HG03103 (cell line): Measurements from ENCODE around the gene PARVG.
"Not testable (repeated sequence)": the region's sequence is repeated elsewhere in the genome, so short reads cannot be mapped to it uniquely, and the experiment has no call there.

Experiments used
- ATAC-seq: cut with Tn5 transposase; IDR thresholded peaks from one replicate; pipeline ENCODE4 v1.9.1; 2021; ENCODE audit warnings: low read depth; ENCODE audit not compliant: unreplicated experiment

The PARVG gene

GRCh38 chr22:44231233-44231632 lies 50.5 kb downstream of the PARVG start:
- ATAC-seq: no peak

- not testable (repeated sequence) for ATAC-seq
These were observed 53.6 kb downstream of the PARVG start for GRCh38 chr22:44234372-44234771.

GRCh38 chr22:44237290-44237689 lies 56.6 kb downstream of the PARVG start:
- no peak for ATAC-seq

GRCh38 chr22:44241121-44241520 lies 60.4 kb downstream of the PARVG start:
- not testable (repeated sequence) for ATAC-seq

- no peak for ATAC-seq
These were observed 62.4 kb downstream of the PARVG start for GRCh38 chr22:44242946-44243724.

GRCh38 chr22:44243761-44244160 lies 63.0 kb downstream of the PARVG start:
- no peak for ATAC-seq

GRCh38 chr22:44244265-44244822 lies 63.6 kb downstream of the PARVG start:
- ATAC-seq: no peak

- no peak for ATAC-seq
These were observed 64.7 kb downstream of the PARVG start for GRCh38 chr22:44245438-44245837.

GRCh38 chr22:44245867-44246266 lies 65.1 kb downstream of the PARVG start:
- no peak for ATAC-seq

GRCh38 chr22:44246615-44247326 lies 66.0 kb downstream of the PARVG start:
- ATAC-seq: no peak

GRCh38 chr22:44247346-44247745 lies 66.6 kb downstream of the PARVG start:
- no peak for ATAC-seq

GRCh38 chr22:44247923-44248892 lies 67.5 kb downstream of the PARVG start:
- no peak for ATAC-seq

- ATAC-seq: no peak
These were observed 68.2 kb downstream of the PARVG start for GRCh38 chr22:44248926-44249325.

- ATAC-seq: no peak
These were observed 68.8 kb downstream of the PARVG start for GRCh38 chr22:44249376-44250147.

GRCh38 chr22:44254811-44255210 lies 74.1 kb downstream of the PARVG start:
- no peak for ATAC-seq

GRCh38 chr22:44256085-44256484 lies 75.4 kb downstream of the PARVG start:
- no peak for ATAC-seq

- ATAC-seq: no peak
These were observed 76.1 kb downstream of the PARVG start for GRCh38 chr22:44256556-44257485.
